ENCODE data around the gene SMURF2.
"Not testable (repeated sequence)": the region's sequence is repeated elsewhere in the genome, so short reads cannot be mapped to it uniquely, and the experiment has no call there.

SMURF2 gene

GRCh38 chr17:64661976-64662773, at the start of gene SMURF2:
Gene SMURF2 (minus strand): TSS chr17:64662307. CDS start chr17:64661880, 427 bp downstream.
- DNase-seq: peak; percentile 92

- DNase-seq: no peak
Observed at GRCh38 chr17:64709481-64709880, 47.4 kb upstream of the SMURF2 start.

- no peak for DNase-seq
Observed at GRCh38 chr17:64707050-64707591, 45.0 kb upstream of the SMURF2 start.

- DNase-seq: no peak
Observed at GRCh38 chr17:64706224-64707049, 44.3 kb upstream of the SMURF2 start.

GRCh38 chr17:64702815-64703214, 40.7 kb upstream of the SMURF2 start:
- no peak for DNase-seq

GRCh38 chr17:64698725-64699124, 36.6 kb upstream of the SMURF2 start:
- no peak for DNase-seq

- DNase-seq: no peak
Observed at GRCh38 chr17:64694207-64694606, 32.1 kb upstream of the SMURF2 start.

- DNase-seq: no peak
Observed at GRCh38 chr17:64692187-64692586, 30.1 kb upstream of the SMURF2 start.

GRCh38 chr17:64689106-64689505, 27.0 kb upstream of the SMURF2 start:
- no peak for DNase-seq

- DNase-seq: no peak
Observed at GRCh38 chr17:64688481-64688880, 26.4 kb upstream of the SMURF2 start.

- no peak for DNase-seq
Observed at GRCh38 chr17:64687961-64688360, 25.9 kb upstream of the SMURF2 start.

GRCh38 chr17:64687376-64687775, 25.3 kb upstream of the SMURF2 start:
- no peak for DNase-seq

GRCh38 chr17:64686705-64687104, 24.6 kb upstream of the SMURF2 start:
- no peak for DNase-seq

- no peak for DNase-seq
Observed at GRCh38 chr17:64685705-64686104, 23.6 kb upstream of the SMURF2 start.

GRCh38 chr17:64683796-64684195, 21.7 kb upstream of the SMURF2 start:
- DNase-seq: no peak

GRCh38 chr17:64682261-64683181, 20.4 kb upstream of the SMURF2 start:
- DNase-seq: peak; percentile 1

GRCh38 chr17:64679710-64680216, 17.7 kb upstream of the SMURF2 start:
- no peak for DNase-seq

GRCh38 chr17:64676763-64677162, 14.7 kb upstream of the SMURF2 start:
- no peak for DNase-seq

- not testable (repeated sequence) for DNase-seq
Observed at GRCh38 chr17:64670843-64671590, 8.9 kb upstream of the SMURF2 start.

GRCh38 chr17:64667807-64668721, 6.0 kb upstream of the SMURF2 start:
- DNase-seq: not testable (repeated sequence)
